Measurements from ENCODE around the gene IREB2. TPM values are rescaled to one million over a fixed set of nuclear protein-coding genes. Genes with fewer than 3 reads are reported as not detected.

The IREB2 gene
- total RNA-seq, 4 donors from 2014 or later: 41.9 to 193 (median 56.7) TPM

DNA sequence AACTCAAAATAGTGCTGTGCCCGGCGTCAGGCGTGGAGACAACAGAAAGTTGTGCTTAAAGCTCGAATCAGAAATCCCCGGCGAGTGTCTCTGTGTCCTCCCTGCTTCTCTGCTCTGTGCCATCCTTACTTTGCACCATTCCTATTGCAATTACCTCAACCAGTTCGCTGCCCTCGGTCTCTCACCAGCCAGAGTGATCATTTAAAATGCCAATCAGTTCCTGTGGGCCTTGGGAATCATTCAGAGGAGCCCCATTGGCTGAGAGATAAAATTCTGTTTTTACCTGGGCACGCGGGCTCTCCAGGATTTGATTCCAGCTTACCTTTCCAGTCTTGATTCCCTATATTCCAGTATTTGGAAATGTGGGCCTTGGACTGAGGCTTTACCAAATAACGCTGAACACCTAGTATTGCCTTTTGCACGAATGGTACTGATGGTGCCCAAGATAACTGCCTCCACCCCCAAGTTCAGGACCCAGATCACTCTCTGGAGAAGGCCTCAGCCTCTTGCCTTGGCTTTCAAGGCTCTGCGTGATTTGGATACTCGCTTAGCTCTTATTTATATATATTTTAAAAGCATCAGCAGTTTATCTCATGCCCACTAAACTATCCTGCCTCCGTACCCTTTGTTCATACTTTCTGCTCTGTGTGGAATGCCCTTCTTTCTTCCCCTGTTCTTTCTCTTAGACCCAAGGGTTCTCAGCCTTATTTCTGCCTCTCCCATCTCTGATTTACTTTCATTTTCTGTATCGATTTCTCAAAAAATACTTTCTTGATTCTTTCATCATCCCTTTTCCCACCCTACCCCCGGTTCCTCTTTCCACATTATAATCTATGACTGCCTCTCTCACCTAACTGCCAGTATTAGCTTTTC lies 103.1 kb downstream of the IREB2 start:
- Histone ChIP-seq H3K27me3 (no peaks in the 10 kb centered on the region), H3K27ac (peak overlapping the region; percentile 89 to 95 (median 94)), H3K36me3 (peaks cover 0 to 37% (median 0%) of the 10 kb centered on the region in 3 donors), H3K4me3 (peak overlapping the region; percentile 65 to 88 (median 83)), H3K9me3 (no peaks in the 10 kb centered on the region), H3K4me1 (peaks cover 0 to 15% (median 3%) of the 10 kb centered on the region in 4 donors)
- TF ChIP-seq, protein P1, sequence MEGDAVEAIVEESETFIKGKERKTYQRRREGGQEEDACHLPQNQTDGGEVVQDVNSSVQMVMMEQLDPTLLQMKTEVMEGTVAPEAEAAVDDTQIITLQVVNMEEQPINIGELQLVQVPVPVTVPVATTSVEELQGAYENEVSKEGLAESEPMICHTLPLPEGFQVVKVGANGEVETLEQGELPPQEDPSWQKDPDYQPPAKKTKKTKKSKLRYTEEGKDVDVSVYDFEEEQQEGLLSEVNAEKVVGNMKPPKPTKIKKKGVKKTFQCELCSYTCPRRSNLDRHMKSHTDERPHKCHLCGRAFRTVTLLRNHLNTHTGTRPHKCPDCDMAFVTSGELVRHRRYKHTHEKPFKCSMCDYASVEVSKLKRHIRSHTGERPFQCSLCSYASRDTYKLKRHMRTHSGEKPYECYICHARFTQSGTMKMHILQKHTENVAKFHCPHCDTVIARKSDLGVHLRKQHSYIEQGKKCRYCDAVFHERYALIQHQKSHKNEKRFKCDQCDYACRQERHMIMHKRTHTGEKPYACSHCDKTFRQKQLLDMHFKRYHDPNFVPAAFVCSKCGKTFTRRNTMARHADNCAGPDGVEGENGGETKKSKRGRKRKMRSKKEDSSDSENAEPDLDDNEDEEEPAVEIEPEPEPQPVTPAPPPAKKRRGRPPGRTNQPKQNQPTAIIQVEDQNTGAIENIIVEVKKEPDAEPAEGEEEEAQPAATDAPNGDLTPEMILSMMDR (IDR thresholded peaks at IDR 0.05): no peak
- TF ChIP-seq POLR2A (IDR thresholded peaks at IDR 0.05): no peak
- no peak for DNase-seq

DNA sequence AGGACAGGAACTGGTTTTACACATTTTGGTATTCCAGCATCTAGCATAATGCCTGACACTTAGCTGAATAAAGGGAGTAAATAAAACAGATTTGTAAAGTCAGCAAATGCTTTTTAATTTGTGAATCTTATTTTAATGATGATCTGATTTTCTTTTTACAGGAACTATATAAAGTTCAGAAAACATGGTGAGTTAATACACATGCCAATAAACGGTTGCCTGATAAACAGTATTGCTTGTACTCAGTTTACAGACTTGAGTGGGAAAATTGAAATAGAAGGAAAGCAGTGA lies 103.7 kb downstream of the IREB2 start:
- H3K9me3 ChIP-seq: no peaks in the 10 kb centered on the region
- no peak for DNase-seq
- peaks cover 0 to 42% (median 0%) of the 10 kb centered on the region in 3 donors for H3K36me3 ChIP-seq
- peak overlapping the region in 3 of 4 donors; percentile 89 to 95 (median 94) for H3K27ac ChIP-seq
- TF ChIP-seq, protein P1 (IDR thresholded peaks at IDR 0.05): no peak
- TF ChIP-seq POLR2A (IDR thresholded peaks at IDR 0.05): no peak
- peaks cover 0 to 15% (median 3%) of the 10 kb centered on the region in 4 donors for H3K4me1 ChIP-seq
- H3K27me3 ChIP-seq: no peaks in the 10 kb centered on the region
- peak overlapping the region in 2 of 4 donors; percentile 80 to 88 for H3K4me3 ChIP-seq

GRCh38 chr15:78542647-78543046 lies 104.6 kb downstream of the IREB2 start:
- no peaks in the 10 kb centered on the region for H3K27me3 ChIP-seq
- H3K27ac ChIP-seq: no peak overlapping the region
- no peaks in the 10 kb centered on the region for H3K9me3 ChIP-seq
- DNase-seq: no peak
- peaks cover 0 to 52% (median 0%) of the 10 kb centered on the region in 3 donors for H3K36me3 ChIP-seq
- TF ChIP-seq POLR2A (IDR thresholded peaks at IDR 0.05): no peak
- TF ChIP-seq, protein P1 (IDR thresholded peaks at IDR 0.05): no peak
- peaks cover 0 to 15% (median 3%) of the 10 kb centered on the region in 4 donors for H3K4me1 ChIP-seq
- no peak overlapping the region for H3K4me3 ChIP-seq

- no peaks in the 10 kb centered on the region for H3K9me3 ChIP-seq
- DNase-seq: no peak
- TF ChIP-seq, protein P1 (IDR thresholded peaks at IDR 0.05): no peak
- no peak for TF ChIP-seq POLR2A (IDR thresholded peaks at IDR 0.05)
- H3K36me3 ChIP-seq: peaks cover 0 to 53% (median 0%) of the 10 kb centered on the region in 3 donors
- H3K27ac ChIP-seq: no peak overlapping the region
- H3K4me1 ChIP-seq: no peaks in the 10 kb centered on the region
- H3K4me3 ChIP-seq: no peak overlapping the region
- H3K27me3 ChIP-seq: no peaks in the 10 kb centered on the region
Observed at GRCh38 chr15:78550194-78550593, 112.2 kb downstream of the IREB2 start.

GRCh38 chr15:78550815-78551214 lies 112.8 kb downstream of the IREB2 start:
- no peak overlapping the region for H3K4me3 ChIP-seq
- H3K27ac ChIP-seq: no peak overlapping the region
- TF ChIP-seq POLR2A (IDR thresholded peaks at IDR 0.05): no peak
- TF ChIP-seq, protein P1 (IDR thresholded peaks at IDR 0.05): no peak
- no peak for DNase-seq
- no peaks in the 10 kb centered on the region for H3K4me1 ChIP-seq
- H3K9me3 ChIP-seq: no peaks in the 10 kb centered on the region
- peaks cover 0 to 47% (median 0%) of the 10 kb centered on the region in 3 donors for H3K36me3 ChIP-seq
- no peaks in the 10 kb centered on the region for H3K27me3 ChIP-seq

Other genes starting within 250 kb of the IREB2 start
- gene ACSBG1, start 203.7 kb upstream of the IREB2 start, total RNA-seq: not detected
- gene DNAJA4, start 173.7 kb upstream of the IREB2 start, total RNA-seq: 10 to 100 TPM; 25.6 to 48.9 (median 33.5) TPM
- 10 to 100 TPM; 23.7 to 46.2 (median 43.7) TPM for gene SKIC8, start 138.6 kb upstream of the IREB2 start, total RNA-seq
- gene CRABP1, start 97.9 kb upstream of the IREB2 start, total RNA-seq: 1 to 10 TPM in 1 of 4 donors, not detected in 3; 2.1 TPM
- gene HYKK, start 69.4 kb downstream of the IREB2 start, total RNA-seq: 10 to 100 TPM; 12.4 to 32.9 (median 26.8) TPM
- 100 to 1,000 TPM in 2 of 4 donors, 10 to 100 TPM in 2; 44.3 to 148 (median 103) TPM for gene PSMA4, start 102.2 kb downstream of the IREB2 start, total RNA-seq
- 1 to 10 TPM in 2 of 4 donors, under 1 TPM in 2; 0.38 to 1.7 (median 0.87) TPM for gene CHRNA5, start 127.3 kb downstream of the IREB2 start, total RNA-seq
- gene CHRNA3, start 182.8 kb downstream of the IREB2 start, total RNA-seq: 1 to 10 TPM in 3 of 4 donors, not detected in 1; 1.2 to 3.7 (median 2.9) TPM
- not detected for gene CHRNB4, start 203.0 kb downstream of the IREB2 start, total RNA-seq